ENCODE results near the gene PTPRH. TPM values are rescaled to one million over a fixed set of nuclear protein-coding genes. Genes with fewer than 3 reads are reported as not detected.

PTPRH gene
- total and polyA plus RNA-seq, 9 of the 15 experiments (the other 6 are each of a cell fraction or from before 2014, with no cell fraction given), result 0.87 to 34.3 (median 22.7) TPM

DNA sequence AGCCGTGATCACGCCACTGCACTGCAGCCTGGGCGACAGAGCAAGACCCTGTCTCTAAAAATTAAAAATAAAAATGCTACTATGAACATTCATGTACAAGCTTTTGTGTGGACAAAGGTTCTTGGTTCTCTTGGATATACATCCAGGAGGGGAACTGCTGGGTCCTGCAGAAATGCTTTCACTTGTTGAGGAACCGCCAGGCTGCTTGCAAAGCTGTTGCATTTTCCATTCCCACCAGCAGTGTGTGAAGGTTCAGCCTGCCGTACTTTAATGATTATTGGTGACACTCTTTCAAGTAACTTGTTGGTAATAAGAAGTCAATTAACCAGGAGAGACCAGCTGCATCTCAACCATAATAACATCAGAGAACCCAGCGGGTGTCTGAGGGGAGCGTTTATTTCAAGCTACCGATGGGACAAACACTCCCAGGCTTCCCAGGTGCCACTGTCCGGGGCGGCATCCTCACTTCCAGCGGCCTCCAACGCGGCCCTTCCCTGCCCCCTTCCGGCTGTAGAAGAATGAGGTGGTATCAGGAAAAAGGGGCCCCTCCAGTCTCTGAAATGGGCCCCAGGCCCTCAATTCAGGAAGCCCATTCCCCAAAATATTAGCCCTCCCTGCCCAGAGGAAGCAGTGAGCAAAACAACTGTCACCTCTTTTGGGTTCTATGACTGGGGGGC is 76.7 kb downstream of the PTPRH start (continued):
- TF ChIP-seq ZBTB49 (CRISPR knock-in tag; IDR thresholded peaks at IDR 0.05; ENCODE audit: borderline replicate concordance), result no peak
- TF ChIP-seq ZZZ3 (IDR thresholded peaks at IDR 0.05), result no peak
- TF ChIP-seq SNAPC5 (CRISPR knock-in tag; IDR thresholded peaks at IDR 0.05), result no peak
- TF ChIP-seq, protein P1, sequence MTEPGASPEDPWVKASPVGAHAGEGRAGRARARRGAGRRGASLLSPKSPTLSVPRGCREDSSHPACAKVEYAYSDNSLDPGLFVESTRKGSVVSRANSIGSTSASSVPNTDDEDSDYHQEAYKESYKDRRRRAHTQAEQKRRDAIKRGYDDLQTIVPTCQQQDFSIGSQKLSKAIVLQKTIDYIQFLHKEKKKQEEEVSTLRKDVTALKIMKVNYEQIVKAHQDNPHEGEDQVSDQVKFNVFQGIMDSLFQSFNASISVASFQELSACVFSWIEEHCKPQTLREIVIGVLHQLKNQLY (CRISPR knock-in tag; conservative IDR thresholded peaks at IDR 0.05), result no peak
- TF ChIP-seq ILF3 (IDR thresholded peaks at IDR 0.05; ENCODE audit: borderline replicate concordance), result no peak
- no peak for TF ChIP-seq DMBX1 (CRISPR knock-in tag; IDR thresholded peaks at IDR 0.05; ENCODE audit: borderline replicate concordance)

Measured in K562 (cell line).